Measurements from ENCODE around the gene EGFLAM. TPM values are rescaled to one million over a fixed set of nuclear protein-coding genes. Genes with fewer than 3 reads are reported as not detected.

Gene EGFLAM
- total RNA-seq, 1 experiment from 2014 or later: not detected

DNA sequence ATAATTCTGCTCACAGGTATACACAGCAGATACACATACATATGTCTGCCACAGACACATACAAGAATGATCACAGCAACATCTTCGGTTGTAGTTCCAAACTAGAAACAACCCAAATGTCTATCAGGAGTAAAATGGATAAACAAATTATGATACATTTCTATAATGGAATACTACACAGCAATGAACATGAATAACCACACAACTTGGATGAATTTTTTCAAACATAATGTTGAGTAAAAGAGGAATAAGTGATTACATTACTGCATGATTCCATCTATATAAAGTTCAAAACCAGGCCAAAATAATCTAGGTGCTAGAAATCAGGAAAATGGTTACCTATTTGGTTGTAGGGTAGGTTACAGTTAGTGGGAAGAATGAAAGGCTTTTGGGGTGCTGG lies 4.6 kb upstream of the EGFLAM start:
- no peak for DNase-seq
- intact Hi-C loops (cut with micrococcal nuclease; ENCODE audit: unreplicated experiment): no loop called here
- H3K9me3 ChIP-seq: no peaks in the 10 kb centered on the region
- no peaks in the 10 kb centered on the region for H3K9me3 Mint-ChIP-seq (ENCODE audit: unreplicated experiment)
- ChIA-PET CTCF (no interaction called here), POLR2A (no interaction called here)
- H3K4me3 Mint-ChIP-seq (ENCODE audit: unreplicated experiment): no peak overlapping the region
- no peak overlapping the region for H3K4me3 ChIP-seq (ENCODE audit: low read depth, low read length)
- H3K27ac Mint-ChIP-seq (ENCODE audit: unreplicated experiment): no peak overlapping the region
- H3K4me1 ChIP-seq: no peaks in the 10 kb centered on the region
- H3K27me3 ChIP-seq (replicated peaks; ENCODE audit: control insufficient read depth, insufficient read depth, low read length): no peaks in the 10 kb centered on the region; the same call in 1 of the 2 replicates
- BruUV-seq (replicated peaks): no TSS peak
- H3K36me3 ChIP-seq (ENCODE audit: control insufficient read depth, insufficient read depth, low read length): no peaks in the 10 kb centered on the region
- H3K4me1 Mint-ChIP-seq (ENCODE audit: low read depth, unreplicated experiment): no peaks in the 10 kb centered on the region
- H3K27me3 Mint-ChIP-seq (ENCODE audit: insufficient read depth, unreplicated experiment): peaks cover 43% of the 10 kb centered on the region
- TF ChIP-seq CTCF (IDR thresholded peaks at IDR 0.05; ENCODE audit: insufficient read depth in 1 of 2, low read depth in 1 of 2, low read length in 1 of 2, severe bottlenecking in 1 of 2, unreplicated experiment in 1 of 2): no peak
- H3K36me3 Mint-ChIP-seq (ENCODE audit: insufficient read depth, unreplicated experiment): no peaks in the 10 kb centered on the region

GRCh38 chr5:38257308-38258041 lies 884 bp upstream of the EGFLAM start:
- H3K9me3 Mint-ChIP-seq (ENCODE audit: unreplicated experiment): no peaks in the 10 kb centered on the region
- no peaks in the 10 kb centered on the region for H3K36me3 Mint-ChIP-seq (ENCODE audit: insufficient read depth, unreplicated experiment)
- ChIA-PET CTCF (interaction anchor here (1.6 kb wide), 1 partner anchor 8 kb away, joined by 4 read pairs; no protein-coding TSS in a partner anchor), POLR2A (no interaction called here)
- DNase-seq: no peak
- H3K4me1 ChIP-seq: no peaks in the 10 kb centered on the region
- H3K27ac Mint-ChIP-seq (ENCODE audit: unreplicated experiment): no peak overlapping the region
- BruUV-seq (replicated peaks): no TSS peak
- no peak overlapping the region for H3K4me3 ChIP-seq (ENCODE audit: low read depth, low read length)
- H3K36me3 ChIP-seq (ENCODE audit: control insufficient read depth, insufficient read depth, low read length): no peaks in the 10 kb centered on the region
- no peaks in the 10 kb centered on the region; the same call in 1 of the 2 replicates for H3K27me3 ChIP-seq (replicated peaks; ENCODE audit: control insufficient read depth, insufficient read depth, low read length)
- intact Hi-C loops (cut with micrococcal nuclease; ENCODE audit: unreplicated experiment): no loop called here
- H3K9me3 ChIP-seq: no peaks in the 10 kb centered on the region
- H3K27me3 Mint-ChIP-seq (ENCODE audit: insufficient read depth, unreplicated experiment): peaks cover 43% of the 10 kb centered on the region
- TF ChIP-seq CTCF (IDR thresholded peaks at IDR 0.05; ENCODE audit: insufficient read depth in 1 of 2, low read depth in 1 of 2, low read length in 1 of 2, severe bottlenecking in 1 of 2, unreplicated experiment in 1 of 2): no peak
- H3K4me3 Mint-ChIP-seq (ENCODE audit: unreplicated experiment): peak overlapping the region; percentile 67
- no peaks in the 10 kb centered on the region for H3K4me1 Mint-ChIP-seq (ENCODE audit: low read depth, unreplicated experiment)

DNA sequence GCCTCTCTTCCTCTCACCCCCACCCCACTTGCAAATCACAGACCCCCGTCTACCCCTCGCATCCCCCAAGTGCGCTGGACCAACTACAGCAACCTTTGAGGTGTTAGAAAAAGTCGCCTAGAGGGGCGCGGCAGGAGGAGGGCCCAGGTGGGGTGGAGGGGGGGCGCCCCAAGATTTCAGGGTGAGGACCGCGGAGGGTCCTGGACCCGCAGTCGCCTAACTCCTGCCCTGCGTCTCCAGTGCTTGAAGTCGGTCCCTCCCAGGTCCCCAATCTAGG lies 379 bp upstream of the EGFLAM start:
- H3K27me3 Mint-ChIP-seq (ENCODE audit: insufficient read depth, unreplicated experiment): peaks cover 44% of the 10 kb centered on the region
- Histone ChIP-seq H3K4me3 (ENCODE audit: low read depth, low read length) (peak overlapping the region; percentile 39), H3K36me3 (ENCODE audit: control insufficient read depth, insufficient read depth, low read length) (no peaks in the 10 kb centered on the region), H3K4me1 (no peaks in the 10 kb centered on the region), H3K9me3 (no peaks in the 10 kb centered on the region), H3K27me3 (replicated peaks; ENCODE audit: control insufficient read depth, insufficient read depth, low read length) (no peaks in the 10 kb centered on the region; the same call in 1 of the 2 replicates)
- ChIA-PET CTCF (no interaction called here), POLR2A (no interaction called here)
- intact Hi-C loops (cut with micrococcal nuclease; ENCODE audit: unreplicated experiment): no loop called here
- TF ChIP-seq CTCF (IDR thresholded peaks at IDR 0.05; ENCODE audit: insufficient read depth in 1 of 2, low read depth in 1 of 2, low read length in 1 of 2, severe bottlenecking in 1 of 2, unreplicated experiment in 1 of 2): no peak
- H3K27ac Mint-ChIP-seq (ENCODE audit: unreplicated experiment): no peak overlapping the region
- DNase-seq: no peak
- H3K36me3 Mint-ChIP-seq (ENCODE audit: insufficient read depth, unreplicated experiment): no peaks in the 10 kb centered on the region
- no TSS peak for BruUV-seq (replicated peaks)
- no peaks in the 10 kb centered on the region for H3K9me3 Mint-ChIP-seq (ENCODE audit: unreplicated experiment)
- H3K4me3 Mint-ChIP-seq (ENCODE audit: unreplicated experiment): peak overlapping the region; percentile 67
- H3K4me1 Mint-ChIP-seq (ENCODE audit: low read depth, unreplicated experiment): no peaks in the 10 kb centered on the region

All from Caco-2 (cell line).